HG03108 (cell line): ENCODE results near the gene KCNQ1.

ENCODE experiments used
- ATAC-seq: cut with Tn5 transposase; IDR thresholded peaks from one replicate; pipeline ENCODE4 v1.9.1; 2021; ENCODE audit warnings: moderate library complexity; ENCODE audit not compliant: unreplicated experiment

KCNQ1 gene

GRCh38 chr11:2830030-2830812 lies 385.4 kb downstream of the KCNQ1 start:
- no peak for ATAC-seq

- no peak for ATAC-seq
Measured at GRCh38 chr11:2830886-2831285, 386.1 kb downstream of the KCNQ1 start.

DNA sequence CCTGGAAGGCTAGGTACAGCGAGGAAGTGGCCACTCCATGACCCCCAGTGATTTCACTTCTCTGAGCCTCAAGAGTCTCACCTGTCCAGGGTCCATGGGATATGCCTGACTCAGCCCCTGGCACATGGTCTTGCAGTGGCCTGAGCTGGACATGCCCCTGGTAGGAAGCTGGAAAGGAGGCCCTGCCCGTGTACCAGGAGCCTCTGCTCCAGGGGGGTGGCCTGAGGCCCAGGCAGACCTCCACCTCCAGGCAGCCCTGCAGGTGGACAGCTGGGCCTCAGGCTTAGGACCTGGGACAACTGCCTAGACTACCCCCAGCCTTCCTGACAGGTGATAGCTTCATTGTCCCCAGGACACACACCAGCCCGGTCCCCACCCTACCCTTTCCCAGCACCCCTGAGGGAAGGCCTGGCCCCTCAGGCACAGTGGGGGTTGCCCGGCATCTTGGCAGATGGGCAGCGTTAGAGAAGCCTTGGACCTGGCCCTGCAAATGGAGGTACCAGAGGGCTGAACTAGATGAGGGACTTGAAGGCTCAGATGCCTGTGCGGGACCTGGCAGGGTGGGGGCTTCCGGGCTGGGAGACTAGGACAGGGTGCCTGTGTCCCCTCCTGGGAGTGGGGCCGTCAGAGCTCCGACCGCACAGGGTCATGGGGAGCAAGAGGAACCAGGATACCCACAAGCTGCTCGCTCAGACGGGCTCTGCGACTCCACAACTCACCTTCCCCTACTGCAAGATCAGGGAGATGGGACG lies 387.1 kb downstream of the KCNQ1 start:
- ATAC-seq: no peak

DNA sequence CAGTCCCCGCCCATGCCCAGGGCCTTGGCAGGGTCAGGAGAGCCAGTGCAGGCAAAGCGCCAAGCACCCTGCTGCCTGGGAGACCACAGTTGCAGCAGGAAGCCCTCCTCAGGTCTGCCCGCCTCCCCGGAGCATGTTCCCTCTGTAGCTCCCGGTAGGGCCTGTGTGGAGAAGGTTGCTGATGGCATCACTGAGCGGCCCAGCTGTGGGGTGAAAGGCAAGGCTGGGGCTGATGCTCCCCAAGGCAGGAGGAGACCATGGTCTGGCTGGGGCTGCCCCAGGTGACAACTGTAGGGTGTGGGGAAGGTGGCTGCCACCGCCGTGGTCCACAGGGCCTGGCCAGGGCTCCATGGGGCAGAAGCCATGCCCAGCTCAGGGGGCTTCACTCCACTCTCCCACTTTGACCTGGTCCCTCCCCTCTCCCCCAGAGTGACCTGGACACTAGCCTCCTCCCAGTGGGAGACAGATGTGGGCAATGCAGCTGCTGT lies 387.8 kb downstream of the KCNQ1 start:
- ATAC-seq: no peak

DNA sequence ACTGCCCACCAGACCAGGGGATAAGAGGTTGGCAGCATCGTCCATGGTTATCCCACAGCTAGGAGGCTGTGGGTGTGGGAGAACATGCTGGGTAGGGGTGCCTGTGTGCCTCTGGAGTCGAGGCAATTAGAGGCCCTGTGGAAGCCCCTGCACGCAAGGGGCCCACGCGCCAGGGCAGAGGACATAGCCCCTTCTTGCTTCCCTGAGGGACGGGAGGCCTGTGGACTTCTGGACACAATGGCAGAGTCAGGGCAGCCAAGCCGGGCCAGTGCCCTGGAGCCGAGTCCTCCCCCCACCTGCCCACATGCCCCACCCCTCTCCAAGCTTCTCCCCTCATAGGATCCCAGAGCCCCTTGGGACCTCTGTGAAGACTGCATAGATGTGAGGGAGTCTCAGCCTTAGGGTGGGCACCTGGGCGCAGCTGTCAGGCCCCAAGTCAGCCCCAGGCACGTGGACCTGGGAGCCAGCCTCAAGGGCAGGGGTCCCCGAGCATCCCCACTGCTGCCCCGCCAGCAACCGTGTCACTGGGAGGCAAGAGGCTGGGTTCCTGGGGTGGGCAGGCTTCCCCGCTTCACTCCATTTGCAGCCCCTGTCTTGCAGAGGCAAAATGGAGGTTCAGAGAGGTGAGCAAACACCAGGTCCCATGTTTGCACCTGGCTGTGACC lies 388.4 kb downstream of the KCNQ1 start:
- ATAC-seq: no peak

GRCh38 chr11:2833716-2834502 lies 389.1 kb downstream of the KCNQ1 start:
- no peak for ATAC-seq

GRCh38 chr11:2834503-2835273 lies 389.9 kb downstream of the KCNQ1 start:
- ATAC-seq: no peak

DNA sequence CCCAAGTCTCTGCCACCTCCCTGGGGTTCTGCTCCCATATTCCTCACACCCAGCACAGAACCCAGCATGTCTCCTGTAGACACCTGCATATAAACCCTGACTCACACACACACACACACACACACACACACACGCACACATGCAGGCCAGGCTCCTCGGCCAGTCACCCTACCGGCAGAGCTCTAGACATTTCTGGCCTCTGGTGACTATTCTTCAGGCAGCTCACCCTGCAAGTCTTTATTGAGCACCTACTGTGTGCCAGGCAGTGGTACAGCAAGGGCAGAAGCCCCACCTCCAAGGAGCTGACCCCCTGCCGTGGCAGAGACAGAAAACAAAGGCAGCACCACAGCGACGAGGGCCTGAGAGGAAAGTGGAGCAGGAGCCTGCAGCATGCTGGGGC lies 390.5 kb downstream of the KCNQ1 start:
- ATAC-seq: no peak

- ATAC-seq: no peak
Measured at GRCh38 chr11:2835751-2836150, 390.9 kb downstream of the KCNQ1 start.

- ATAC-seq: no peak
Measured at GRCh38 chr11:2836315-2837095, 391.7 kb downstream of the KCNQ1 start.

- ATAC-seq: no peak
Measured at GRCh38 chr11:2837096-2837601, 392.3 kb downstream of the KCNQ1 start.

- ATAC-seq: no peak
Measured at GRCh38 chr11:2837651-2838050, 392.8 kb downstream of the KCNQ1 start.

GRCh38 chr11:2838091-2838490 lies 393.3 kb downstream of the KCNQ1 start:
- no peak for ATAC-seq

GRCh38 chr11:2838676-2839294 lies 394.0 kb downstream of the KCNQ1 start:
- ATAC-seq: no peak

DNA sequence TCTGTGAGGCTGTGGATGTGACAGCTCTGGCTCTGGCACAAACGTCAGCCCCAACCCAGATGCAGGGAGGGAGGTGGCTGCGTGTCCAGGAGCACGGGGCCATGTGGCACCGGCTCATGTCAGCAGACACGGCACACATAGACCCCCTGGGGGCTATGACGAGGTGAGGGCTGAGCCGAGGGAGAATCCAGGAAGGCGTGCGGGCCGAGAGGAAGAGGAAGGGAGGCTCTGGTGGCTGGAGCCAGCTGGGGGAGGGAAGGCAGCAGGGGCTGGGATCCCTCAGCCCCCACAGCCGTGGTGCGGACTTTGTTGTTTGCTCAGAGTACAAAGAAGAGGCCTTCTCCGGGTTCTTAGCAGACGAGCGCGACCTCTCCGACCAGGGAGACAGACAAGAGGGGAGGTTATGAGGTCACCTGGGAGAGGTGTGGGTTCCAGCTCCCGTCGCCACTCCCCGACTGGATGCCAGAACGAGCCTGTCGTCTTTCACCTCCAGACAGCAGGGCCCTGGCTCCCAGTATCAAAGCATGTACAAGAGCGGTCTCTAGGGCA lies 394.7 kb downstream of the KCNQ1 start:
- ATAC-seq: no peak

DNA sequence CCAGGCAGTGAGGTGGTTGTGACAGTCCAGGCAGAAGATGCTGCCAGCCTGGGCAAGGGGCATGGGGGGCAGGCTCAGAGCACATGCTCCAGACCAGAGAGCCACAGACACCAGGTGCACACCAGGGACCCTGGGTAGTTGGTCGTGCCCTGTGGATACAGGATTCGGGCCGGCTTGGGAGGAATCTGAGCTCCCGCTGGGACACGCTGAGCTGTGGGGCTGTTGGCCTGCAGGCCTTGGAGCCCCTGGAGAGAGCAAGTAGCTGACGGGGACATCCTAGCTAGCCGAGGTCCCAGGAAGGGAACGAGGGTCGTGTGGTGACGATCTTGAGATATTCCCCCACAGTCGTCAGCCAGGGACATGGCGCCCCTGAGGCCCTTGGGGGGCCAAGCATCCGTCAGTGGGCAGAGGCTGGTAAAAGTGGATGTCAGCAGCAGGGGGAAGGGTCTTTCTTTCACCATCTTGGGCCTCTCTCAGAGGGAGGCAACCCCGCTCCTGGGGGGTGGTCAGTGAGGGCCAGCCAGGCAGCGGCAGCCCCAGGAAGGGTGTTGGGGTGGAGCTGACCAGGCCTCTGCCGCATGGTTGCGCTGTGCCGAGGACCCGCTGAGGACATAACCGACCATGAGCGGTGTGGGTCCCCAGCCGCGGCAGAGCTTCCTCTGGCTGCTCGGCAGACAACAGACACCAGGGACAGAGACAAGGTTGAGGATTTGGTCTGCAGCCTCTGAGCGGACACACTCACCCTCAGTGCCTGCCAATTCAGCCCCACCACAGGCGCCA lies 396.8 kb downstream of the KCNQ1 start:
- ATAC-seq: no peak

- ATAC-seq: no peak
Measured at GRCh38 chr11:2842876-2843275, 398.1 kb downstream of the KCNQ1 start.

- no peak for ATAC-seq
Measured at GRCh38 chr11:2843551-2843950, 398.7 kb downstream of the KCNQ1 start.
